Hematopoietic multipotent progenitor cell treated with erythropoietin and hydrocortisone succinate and interleukin-3 and kit ligand, for 8 days (in vitro differentiated cells): ENCODE results near the gene FAM229B.
A peak's percentile ranks its signal among the peaks of the same experiment; 100 is the strongest.
"Not testable (repeated sequence)": the region's sequence is repeated elsewhere in the genome, so short reads cannot be mapped to it uniquely, and the experiment has no call there.

ENCODE experiments used
- DNase-seq: peaks from one replicate; pipeline ENCODE4 v3.0.0-alpha.2; 2015

Gene FAM229B

GRCh38 chr6:112065426-112065986, 21.9 kb upstream of the FAM229B start:
- no peak for DNase-seq

GRCh38 chr6:112066606-112067005, 20.8 kb upstream of the FAM229B start:
- no peak for DNase-seq

DNA sequence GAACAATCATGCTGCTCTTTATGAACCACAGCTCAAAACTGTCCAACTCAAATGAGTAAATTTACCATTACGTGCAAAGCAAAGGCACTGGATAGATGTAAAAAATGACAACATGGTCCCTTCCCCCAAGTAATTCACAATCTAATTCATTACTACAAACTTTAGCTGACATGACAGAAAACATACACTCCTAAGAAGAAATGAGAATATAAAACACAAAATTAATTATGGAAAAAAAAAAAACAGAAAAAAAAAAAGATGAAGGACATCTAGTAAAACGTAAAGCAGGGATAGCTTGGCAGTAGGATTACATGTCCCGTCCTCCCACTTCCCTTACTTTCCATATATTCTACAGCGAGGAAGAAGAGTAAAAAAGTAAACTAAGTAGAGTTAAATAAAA, 5.8 kb upstream of the FAM229B start:
- DNase-seq = no peak

DNA sequence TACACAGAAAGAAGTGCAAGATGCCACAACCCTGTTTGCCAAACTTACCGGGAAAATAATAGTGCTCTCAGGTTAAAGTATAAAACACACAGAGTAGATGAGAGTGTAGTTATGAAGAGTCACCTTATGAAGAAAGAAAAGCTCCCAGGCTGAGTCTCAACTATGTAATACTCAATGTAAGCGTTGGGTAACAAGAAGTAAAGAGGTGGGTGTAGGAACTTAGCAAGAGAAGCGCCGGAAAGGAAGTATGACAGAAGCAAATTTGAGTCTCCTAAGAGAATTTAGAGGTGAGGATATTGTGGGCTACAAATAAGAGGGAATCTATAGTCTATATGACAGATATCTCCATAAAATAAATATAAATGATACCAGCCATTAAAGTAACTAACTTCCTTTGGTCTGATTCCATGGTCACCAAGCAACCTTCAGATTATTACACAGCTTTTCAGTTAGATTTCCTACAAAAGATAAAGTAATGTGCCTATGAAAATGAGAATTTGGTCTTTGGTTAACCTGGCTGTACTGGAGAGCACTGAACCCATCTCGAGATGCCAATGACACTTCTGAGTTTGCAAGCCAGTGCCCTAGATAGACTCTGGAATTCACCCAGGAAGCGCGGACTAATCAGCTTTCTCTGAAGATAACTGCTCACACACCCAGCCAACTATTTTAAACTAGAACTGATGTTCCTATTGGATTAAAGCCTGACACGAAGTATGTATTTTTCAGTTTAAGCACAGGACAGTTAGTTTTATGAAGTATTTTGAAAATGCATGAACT, 1.9 kb upstream of the FAM229B start:
- DNase-seq = peak; percentile 26

GRCh38 chr6:112086744-112087135, 651 bp upstream of the FAM229B start:
- DNase-seq = peak; percentile 53

DNA sequence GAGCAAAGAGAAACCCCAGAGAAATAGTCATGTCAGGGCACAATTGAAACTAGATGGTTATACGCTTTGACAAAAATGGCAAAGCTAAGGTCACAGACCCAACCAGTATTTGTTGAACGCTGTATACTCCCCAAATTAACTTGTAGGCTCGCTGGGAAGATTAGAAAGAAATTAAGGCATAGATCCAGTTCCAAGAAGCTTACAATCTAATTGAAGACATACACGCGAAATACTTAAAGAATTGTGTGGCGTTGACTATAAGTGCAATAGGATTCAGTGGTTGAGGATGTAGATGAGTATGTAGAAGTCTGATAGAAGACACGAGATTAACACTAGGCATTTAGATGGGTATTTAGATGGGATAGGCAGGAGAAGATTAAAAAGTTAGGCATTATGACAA, 525 bp downstream of the FAM229B start:
- no peak for DNase-seq

GRCh38 chr6:112096901-112097300, 9.5 kb downstream of the FAM229B start:
- DNase-seq = no peak

- DNase-seq = no peak
These were observed 13.2 kb downstream of the FAM229B start for GRCh38 chr6:112100561-112100960.

DNA sequence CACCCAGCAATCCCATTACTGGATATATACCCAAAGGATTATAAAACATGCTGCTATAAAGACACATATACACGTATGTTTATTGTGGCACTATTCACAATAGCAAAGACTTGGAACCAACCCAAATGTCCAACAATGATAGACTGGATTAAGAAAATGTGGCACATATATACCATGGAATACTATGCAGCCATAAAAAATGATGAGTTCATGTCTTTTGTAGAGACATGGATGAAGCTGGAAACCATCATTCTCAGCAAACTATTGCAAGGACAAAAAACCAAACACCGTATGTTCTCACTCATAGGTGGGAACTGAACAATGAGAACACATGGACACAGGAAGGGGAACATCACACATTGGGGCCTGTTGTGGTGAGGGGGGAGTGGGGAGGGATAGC, 18.6 kb downstream of the FAM229B start:
- DNase-seq = not testable (repeated sequence)

DNA sequence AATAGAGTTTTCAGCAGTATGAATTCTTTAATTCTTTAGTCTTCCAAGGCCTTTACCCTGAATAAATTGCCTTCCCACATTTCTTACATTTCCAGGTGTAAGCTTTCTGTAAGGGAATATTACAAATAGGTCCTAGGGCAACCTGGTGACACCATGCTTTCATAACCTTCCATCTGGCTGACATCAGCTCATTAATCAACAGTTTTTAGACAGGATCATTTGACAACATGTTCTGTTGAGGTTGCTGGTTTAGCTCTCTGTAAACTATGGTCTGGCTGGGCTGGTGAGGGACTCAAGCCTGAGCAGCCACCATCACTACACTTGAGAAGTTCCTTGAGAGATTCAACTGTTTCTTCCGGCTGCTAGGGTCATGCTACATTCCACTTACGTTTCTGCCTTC, 19.2 kb downstream of the FAM229B start:
- DNase-seq = no peak

DNA sequence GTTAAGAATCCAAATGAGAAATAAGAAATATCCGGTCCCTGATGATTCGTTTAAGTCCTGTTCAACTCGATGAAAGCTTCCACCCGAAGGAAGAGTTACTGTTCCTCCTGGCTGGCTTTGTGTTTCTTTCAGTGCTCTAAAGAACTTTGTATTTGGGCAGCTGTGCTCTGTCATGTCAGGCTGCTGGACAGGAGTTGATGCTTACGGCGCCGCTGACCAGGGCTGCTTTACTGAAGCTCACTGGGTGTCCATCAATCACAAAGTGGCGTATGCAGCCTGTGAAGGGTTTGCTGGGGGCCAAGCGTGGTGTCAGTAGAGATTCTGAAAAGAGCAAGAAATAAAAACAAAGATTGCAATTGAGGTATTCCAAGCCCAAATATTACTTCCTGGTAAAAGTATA, 21.9 kb downstream of the FAM229B start:
- no peak for DNase-seq

DNA sequence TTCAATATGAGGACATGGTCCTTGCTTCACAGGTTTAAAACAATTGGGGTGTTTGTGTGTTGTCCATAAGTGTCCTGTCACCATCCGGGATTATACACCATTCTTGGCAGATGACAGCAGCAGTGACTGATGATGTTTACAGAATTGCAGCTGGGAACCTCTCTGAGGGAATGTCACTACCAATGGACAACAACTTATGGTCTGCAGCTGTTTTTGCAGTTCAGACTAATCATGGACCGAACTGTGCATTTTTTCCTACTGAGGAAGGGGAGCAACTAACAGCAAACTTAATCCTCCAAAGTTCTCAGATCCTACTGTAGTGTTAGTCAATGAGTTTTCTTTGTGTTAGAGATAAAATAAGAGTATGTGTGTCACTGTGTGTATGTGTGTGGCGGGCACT, 26.0 kb downstream of the FAM229B start:
- no peak for DNase-seq

GRCh38 chr6:112113918-112114317, 26.5 kb downstream of the FAM229B start:
- no peak for DNase-seq

GRCh38 chr6:112114577-112115223, 27.3 kb downstream of the FAM229B start:
- DNase-seq = no peak

GRCh38 chr6:112116221-112116620, 28.8 kb downstream of the FAM229B start:
- no peak for DNase-seq

GRCh38 chr6:112117554-112117953, 30.2 kb downstream of the FAM229B start:
- no peak for DNase-seq

GRCh38 chr6:112118034-112118433, 30.6 kb downstream of the FAM229B start:
- no peak for DNase-seq

DNA sequence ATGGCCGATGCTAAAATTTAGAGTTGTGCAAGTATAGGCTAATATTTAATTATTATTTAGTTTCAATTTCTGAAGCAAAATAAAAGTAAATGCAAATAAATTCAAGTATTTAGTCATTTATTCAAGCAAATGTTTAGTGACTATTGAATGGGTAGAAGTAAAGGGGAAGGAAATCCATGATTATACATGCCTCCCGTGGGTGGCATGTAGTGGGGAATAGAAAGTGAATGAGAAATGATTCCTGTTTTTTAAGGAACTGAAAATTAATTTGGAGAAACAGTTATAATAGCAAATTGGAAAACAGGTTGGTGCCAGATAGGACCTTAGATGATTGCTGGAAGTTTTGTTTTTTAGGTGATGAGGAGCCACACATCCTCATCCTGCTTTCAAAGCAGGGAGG, 35.4 kb downstream of the FAM229B start:
- DNase-seq = no peak

DNA sequence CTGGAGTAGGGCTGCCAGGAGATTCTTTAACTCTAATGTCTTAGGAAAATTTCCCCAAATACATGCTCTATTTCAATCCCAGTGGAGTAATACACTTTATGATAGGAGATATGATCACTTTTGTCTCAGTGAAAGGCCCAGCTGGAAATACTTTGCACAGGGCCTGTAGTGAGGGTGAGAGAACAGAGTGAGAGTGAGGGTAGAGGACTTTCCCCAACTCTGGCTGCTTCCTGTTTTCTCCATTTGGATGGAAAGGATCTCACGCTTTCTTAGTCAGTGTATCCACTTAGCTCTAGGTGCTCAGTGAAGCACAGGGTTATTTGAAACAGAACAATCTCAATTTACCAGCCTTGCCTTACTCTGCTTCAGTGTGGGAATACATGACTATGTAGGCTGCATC, 36.6 kb downstream of the FAM229B start:
- no peak for DNase-seq

DNA sequence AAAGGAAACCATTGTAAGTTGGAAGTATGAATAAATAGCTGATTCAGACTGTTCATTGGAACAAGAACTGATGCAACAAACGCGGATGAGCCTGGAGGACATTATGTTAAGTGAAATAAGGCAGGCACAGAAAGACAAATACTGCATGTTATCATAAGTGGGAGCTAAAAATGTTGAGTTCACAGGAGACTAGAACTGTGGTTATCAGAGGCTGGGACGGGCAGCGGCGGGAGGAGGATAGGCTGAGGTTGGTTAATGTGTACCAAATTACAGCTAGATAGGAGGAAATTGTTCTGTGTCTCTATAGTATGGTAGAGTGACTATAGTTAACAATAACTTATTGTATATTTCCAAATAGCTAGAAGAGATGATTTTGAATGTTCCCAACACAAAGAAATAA, 40.8 kb downstream of the FAM229B start:
- DNase-seq = no peak

GRCh38 chr6:112130878-112131277, 43.5 kb downstream of the FAM229B start:
- no peak for DNase-seq

- DNase-seq = no peak
These were observed 51.7 kb downstream of the FAM229B start for GRCh38 chr6:112139052-112139451.

DNA sequence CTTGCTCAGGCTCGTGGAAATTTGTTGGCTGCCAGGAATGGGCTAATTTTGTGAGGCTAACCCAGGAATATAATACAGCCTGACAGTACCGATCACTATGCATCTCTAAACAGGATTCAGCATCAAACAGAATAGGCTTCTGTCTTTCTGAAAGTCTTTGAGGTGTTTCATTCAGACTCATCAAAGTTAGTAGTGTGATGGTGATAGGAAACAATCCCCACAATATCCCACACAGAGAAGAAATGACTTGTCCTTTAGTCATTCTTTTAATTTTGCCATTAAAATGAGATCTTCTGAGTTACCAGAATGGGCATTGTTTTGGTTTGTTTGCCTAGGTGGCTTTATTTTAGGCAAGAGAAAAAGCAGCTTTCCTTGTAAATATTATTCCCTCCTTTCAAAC, 54.3 kb downstream of the FAM229B start:
- DNase-seq = no peak

- DNase-seq = no peak
These were observed 56.9 kb downstream of the FAM229B start for GRCh38 chr6:112144145-112144926.
